GM15510 (cell line): Measurements from ENCODE around the gene LRRC74B.

Experiments used
- POLR2A ChIP-seq: IDR thresholded peaks from 3 replicates; pipeline ENCODE4 v1.6.1; 2011; ENCODE audit warnings: borderline replicate concordance; ENCODE audit not compliant: insufficient read length; ENCODE audit errors: extremely low read depth

Gene LRRC74B

GRCh38 chr22:21102659-21103267 lies 57.0 kb downstream of the LRRC74B start:
- no peak for TF ChIP-seq POLR2A

GRCh38 chr22:21103633-21104032 lies 57.9 kb downstream of the LRRC74B start:
- TF ChIP-seq POLR2A, result no peak

GRCh38 chr22:21104126-21104691 lies 58.5 kb downstream of the LRRC74B start:
- no peak for TF ChIP-seq POLR2A

GRCh38 chr22:21105294-21105693 lies 59.5 kb downstream of the LRRC74B start:
- no peak for TF ChIP-seq POLR2A

- TF ChIP-seq POLR2A, result no peak
Observed at GRCh38 chr22:21106000-21106399, 60.3 kb downstream of the LRRC74B start.

- no peak for TF ChIP-seq POLR2A
Observed at GRCh38 chr22:21108379-21109115, 62.8 kb downstream of the LRRC74B start.
